MG63 (cell line): ENCODE data around the gene GPHN. TPM values are rescaled to one million over a fixed set of nuclear protein-coding genes. Genes with fewer than 3 reads are reported as not detected.
"Not testable (repeated sequence)": the region's sequence is repeated elsewhere in the genome, so short reads cannot be mapped to it uniquely, and the experiment has no call there.

ENCODE experiments used
- DNase-seq: peaks from one replicate; pipeline ENCODE4 v3.0.0-alpha.2; 2020
- H3K27me3 ChIP-seq: fragments of 250-450 bp; sonication (Bioruptor Pico); 2 replicates; pipeline ENCODE4 v1.5.1; 2020; ENCODE audit warnings: mild to moderate bottlenecking, moderate library complexity
- H3K36me3 ChIP-seq: fragments of 250-450 bp; sonication (Bioruptor Pico); 2 replicates; pipeline ENCODE4 v1.5.1; 2020; ENCODE audit warnings: mild to moderate bottlenecking, moderate library complexity
- H3K4me3 ChIP-seq: fragments of 250-450 bp; sonication (Bioruptor Pico); 2 replicates; pipeline ENCODE4 v1.5.1; 2020; ENCODE audit warnings: mild to moderate bottlenecking, moderate library complexity
- H3K9me3 ChIP-seq: fragments of 250-450 bp; sonication (Bioruptor Pico); 2 replicates; pipeline ENCODE4 v1.5.1; 2020; ENCODE audit warnings: mild to moderate bottlenecking, moderate library complexity
- total RNA-seq: library from RNA; depleted of rRNA; stranded (reverse); fragments of >200 nt; shearing (Covaris generic); gene quantifications from 2 replicates; pipeline ENCODE4 v1.2.3, GENCODE V29; 2014; ENCODE audit warnings: low replicate concordance

The GPHN gene
- total RNA-seq, 1 experiment from 2014 or later, result 0.07 TPM

DNA sequence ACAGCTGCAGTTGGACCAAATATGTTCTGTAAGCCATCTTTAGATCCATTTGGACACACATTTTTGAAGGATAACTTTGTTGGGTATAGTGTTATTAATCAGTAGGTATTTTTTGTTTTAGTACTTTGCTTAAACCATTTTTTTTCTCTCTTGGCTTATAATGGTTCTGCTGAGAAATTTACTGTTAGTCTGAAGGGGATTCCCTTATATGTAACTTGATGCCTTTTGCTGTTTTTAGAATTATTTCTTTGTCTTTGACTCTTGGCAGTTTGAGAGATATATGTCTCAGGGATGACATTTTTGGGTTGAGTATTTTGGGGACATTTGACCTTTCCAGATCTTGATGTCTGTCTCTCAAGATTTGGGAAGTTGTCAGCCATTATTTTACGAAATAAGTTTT, 169.8 kb downstream of the GPHN start:
- DNase-seq, result no peak
- Histone ChIP-seq H3K4me3 (no peak overlapping the region), H3K9me3 (no peaks in the 10 kb centered on the region), H3K36me3 (no peaks in the 10 kb centered on the region), H3K27me3 (no peaks in the 10 kb centered on the region)

DNA sequence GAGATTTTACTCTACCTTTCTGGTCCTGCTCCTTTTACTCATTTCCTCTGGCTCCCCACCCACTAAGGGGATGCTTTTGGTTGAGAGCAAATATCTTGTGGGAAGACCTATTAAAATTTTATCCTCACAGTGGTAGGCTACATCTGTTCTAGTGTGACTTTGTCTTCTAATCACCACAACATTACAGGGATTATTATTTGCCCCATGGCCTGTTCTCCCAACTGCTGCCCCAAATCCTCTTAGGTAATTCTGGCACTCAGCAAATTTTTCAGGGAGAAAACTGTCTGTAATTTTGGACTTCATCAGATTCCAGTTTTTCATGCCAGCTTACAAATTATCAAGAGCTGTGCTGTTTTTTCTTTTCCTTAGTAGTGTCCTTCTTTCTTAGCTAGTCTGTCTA, 172.3 kb downstream of the GPHN start:
- H3K36me3 ChIP-seq, result no peaks in the 10 kb centered on the region
- no peaks in the 10 kb centered on the region for H3K27me3 ChIP-seq
- no peak for DNase-seq
- H3K4me3 ChIP-seq, result no peak overlapping the region
- H3K9me3 ChIP-seq, result no peaks in the 10 kb centered on the region

DNA sequence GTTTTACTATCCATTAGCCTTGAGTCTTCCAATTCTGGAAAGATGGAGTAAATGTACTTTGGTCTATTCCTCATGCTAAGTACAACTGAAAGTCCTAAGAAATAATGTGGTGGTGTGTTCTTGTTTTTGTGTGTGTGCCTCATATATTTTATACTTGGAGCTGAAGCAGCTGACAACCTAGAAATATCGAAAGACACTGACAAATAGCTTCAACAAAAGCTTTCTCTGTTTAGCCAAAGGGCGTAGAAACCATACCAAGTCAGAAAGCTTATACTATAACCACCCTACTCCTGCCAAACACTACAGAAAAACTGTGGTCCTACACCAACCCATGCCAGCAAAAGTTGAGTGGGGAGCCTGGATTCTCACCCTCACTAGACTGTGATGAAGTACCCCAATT, 188.4 kb downstream of the GPHN start:
- Histone ChIP-seq H3K9me3 (no peaks in the 10 kb centered on the region), H3K36me3 (no peaks in the 10 kb centered on the region), H3K27me3 (no peaks in the 10 kb centered on the region), H3K4me3 (no peak overlapping the region)
- DNase-seq, result no peak

DNA sequence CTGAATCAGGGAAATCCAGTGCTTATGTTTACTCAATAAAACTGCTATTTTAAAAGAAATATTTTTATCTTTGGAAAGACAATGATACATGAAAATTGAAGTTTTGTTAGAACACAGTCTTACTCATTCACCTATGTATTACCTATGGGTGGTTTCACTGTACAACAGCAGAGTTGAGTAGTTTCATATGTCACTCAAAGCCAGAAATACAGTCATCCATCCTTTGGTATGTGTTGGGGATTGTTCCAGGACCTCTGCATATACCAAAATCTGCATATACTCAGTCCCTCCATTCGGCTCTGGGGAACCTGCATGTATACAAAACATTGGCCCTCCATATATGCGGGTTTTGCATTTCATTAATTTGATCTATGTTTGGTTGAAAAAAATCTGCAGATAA, 190.6 kb downstream of the GPHN start:
- H3K27me3 ChIP-seq, result no peaks in the 10 kb centered on the region
- no peaks in the 10 kb centered on the region for H3K9me3 ChIP-seq
- no peaks in the 10 kb centered on the region for H3K36me3 ChIP-seq
- DNase-seq, result no peak
- no peak overlapping the region for H3K4me3 ChIP-seq

DNA sequence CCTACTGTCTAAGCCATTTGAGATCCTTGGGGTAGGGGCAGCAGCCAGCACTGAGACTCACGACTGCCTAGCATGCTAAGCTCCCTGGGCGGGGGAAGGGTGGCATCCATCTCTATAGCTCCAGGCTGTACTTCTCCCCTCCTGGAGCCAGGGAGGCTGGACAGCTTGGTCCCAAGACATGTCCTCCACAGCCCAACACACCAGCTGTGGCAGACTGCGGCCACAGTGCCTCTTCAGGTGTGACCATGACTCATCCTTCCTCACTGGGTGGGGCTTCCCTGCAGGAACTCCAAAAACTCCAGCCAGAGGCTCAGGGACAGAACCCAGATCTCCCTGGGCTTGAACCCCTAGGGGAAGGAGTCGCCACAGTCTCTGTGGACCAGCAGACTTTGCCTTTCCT, 193.9 kb downstream of the GPHN start:
- Histone ChIP-seq H3K36me3 (no peaks in the 10 kb centered on the region), H3K27me3 (no peaks in the 10 kb centered on the region), H3K9me3 (no peaks in the 10 kb centered on the region), H3K4me3 (no peak overlapping the region)
- DNase-seq, result no peak

DNA sequence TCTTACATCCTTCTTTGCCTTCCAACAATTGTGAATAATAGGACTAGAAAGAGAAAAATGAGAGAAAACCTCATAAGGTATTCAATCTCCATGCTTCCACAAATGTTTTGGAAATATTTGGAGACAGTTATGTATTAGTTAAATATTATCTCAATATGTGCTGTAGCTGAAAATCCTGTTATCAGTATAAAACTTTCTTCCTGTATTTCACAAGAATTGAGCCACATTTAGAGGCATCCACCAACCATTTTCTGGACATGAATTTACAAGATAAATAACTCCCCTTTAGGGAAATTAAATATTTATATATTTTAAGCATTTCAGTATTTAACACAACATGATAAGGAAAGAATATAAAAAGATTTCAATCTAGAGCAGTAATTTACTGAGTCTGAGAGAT, 200.3 kb downstream of the GPHN start:
- Histone ChIP-seq H3K9me3 (no peaks in the 10 kb centered on the region), H3K36me3 (no peaks in the 10 kb centered on the region), H3K27me3 (no peaks in the 10 kb centered on the region), H3K4me3 (no peak overlapping the region)
- DNase-seq, result no peak

DNA sequence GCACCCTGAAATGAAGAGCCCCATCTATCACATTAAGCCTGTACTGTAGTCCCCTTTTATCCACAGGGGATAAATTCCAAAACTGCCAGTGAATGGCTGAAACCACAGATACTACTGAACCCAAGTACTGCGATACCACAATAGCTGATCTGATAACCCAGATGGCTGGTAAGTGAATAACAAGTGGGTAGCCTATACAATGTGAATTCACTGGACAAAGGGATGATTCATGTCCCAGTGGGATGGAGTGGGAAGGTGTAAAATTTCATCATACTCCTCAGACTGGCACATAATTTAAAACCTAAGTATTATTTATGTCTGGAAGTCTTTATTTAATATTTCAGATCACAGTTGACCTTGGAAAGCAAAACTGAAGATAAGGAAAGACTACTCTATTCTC, 201.3 kb downstream of the GPHN start:
- Histone ChIP-seq H3K27me3 (no peaks in the 10 kb centered on the region), H3K9me3 (no peaks in the 10 kb centered on the region), H3K36me3 (no peaks in the 10 kb centered on the region), H3K4me3 (no peak overlapping the region)
- no peak for DNase-seq

DNA sequence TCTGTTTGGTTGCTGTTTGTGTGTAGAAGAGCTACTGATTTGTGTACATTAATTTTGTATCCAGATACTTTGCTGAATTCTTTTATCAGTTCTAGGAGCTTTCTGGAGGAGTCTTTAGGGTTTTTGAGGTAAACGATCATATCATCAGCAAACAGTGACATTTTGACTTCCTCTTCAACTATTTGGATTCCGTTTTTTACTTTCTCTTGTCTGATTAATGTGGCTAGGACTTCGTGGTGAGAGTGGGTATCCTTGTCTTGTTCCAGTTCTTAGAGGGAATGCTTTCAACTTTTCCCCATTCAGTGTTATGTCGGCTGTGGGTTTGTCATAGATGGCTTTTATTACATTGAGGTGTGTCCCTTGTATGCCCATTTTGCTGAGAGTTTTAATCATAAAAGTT, 206.3 kb downstream of the GPHN start:
- H3K27me3 ChIP-seq, H3K4me3 ChIP-seq, DNase-seq, H3K9me3 ChIP-seq, H3K36me3 ChIP-seq: not testable (repeated sequence)

DNA sequence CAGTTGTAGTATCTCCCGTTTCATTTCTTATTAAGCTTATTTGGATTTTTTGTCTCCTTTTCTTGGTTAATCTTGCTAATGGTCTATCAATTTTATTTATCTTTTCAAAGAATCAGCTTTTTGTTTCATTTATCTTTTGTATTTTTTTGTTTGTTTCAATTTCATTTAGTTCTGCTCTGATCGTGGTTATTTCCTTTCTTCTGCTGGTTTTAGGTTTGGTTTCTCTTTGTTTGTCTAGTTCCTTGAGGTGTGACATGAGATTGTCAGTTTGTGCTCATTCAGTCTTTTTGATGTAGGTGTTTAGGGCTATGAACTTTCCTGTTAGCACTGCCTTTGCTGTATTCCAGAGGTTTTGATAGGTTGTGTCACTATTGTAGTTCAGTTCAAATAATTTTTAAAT, 207.4 kb downstream of the GPHN start:
- not testable (repeated sequence) for H3K27me3 ChIP-seq, H3K36me3 ChIP-seq, DNase-seq, H3K4me3 ChIP-seq, H3K9me3 ChIP-seq

DNA sequence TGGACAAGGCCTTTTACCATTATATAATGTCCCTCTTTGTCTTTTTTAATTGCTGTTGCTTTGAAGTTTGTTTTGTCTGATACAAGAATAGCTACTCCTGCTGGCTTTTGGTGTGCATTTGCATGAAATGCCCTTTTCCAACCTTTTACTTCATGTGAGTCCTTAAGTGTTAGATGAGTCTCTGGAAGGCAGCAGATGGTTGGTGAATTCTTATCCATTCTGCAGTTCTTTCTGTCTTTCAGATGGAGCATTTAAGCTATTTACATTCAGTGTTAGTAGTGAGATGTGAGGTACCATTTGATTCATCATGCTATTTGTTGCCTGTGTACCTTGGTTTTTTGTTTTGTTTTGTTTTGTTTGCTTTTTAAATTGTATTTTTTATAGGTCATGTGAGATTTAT, 208.3 kb downstream of the GPHN start:
- H3K4me3 ChIP-seq, result no peak overlapping the region
- H3K9me3 ChIP-seq, result no peaks in the 10 kb centered on the region

DNA sequence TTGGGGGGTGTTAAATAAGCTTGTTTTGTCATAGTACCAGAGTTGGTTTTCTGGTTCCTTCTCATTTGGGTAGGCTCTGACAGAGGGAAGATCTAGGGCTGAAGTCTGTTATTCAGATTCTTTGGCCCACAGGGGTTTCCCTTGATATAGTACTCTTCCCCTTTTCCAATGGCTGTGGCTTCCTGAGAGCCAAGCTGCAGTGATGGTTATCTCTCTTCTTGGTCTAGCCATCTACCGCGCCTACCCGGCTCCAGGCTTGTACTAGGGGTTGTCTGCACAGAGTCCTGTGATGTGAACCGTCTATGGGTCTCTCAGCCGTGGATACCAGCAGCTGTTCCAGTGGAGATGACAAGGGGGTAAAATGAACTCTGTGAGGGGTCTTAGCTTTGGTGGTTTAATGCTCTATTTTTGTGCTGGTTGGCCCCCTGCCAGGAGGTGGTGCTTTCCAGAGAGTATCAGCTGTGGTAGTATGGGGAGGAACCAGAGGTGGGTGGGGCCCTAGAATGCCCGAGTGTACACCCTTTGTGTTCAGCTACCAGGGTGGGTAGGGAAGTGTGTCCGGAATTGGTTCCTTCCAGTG, 209.7 kb downstream of the GPHN start:
- Histone ChIP-seq H3K36me3 (no peaks in the 10 kb centered on the region), H3K9me3 (no peaks in the 10 kb centered on the region), H3K4me3 (no peak overlapping the region), H3K27me3 (no peaks in the 10 kb centered on the region)
- no peak for DNase-seq

More for the DNA sequence above, 208.3 kb downstream of the GPHN start:
- Histone ChIP-seq H3K36me3 (no peaks in the 10 kb centered on the region), H3K27me3 (no peaks in the 10 kb centered on the region)
- no peak for DNase-seq

DNA sequence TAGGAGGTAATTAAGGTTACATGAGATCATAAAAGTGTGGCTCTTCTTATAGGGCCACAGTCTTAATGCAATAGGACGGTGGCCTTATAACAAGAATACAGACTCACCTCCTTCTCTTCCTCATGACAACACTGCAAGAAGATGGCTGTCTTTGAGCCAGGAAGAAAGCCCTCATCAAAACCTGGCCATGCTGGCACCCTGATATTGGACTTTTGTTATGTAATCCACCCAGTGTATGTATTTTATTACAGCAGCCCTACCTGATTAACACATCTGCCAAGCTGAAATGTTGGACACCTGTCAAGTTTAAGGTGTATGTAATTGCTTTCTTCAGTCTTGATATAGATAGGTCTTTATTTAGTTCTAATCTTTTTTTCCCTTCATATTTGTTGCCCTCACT, 217.0 kb downstream of the GPHN start:
- DNase-seq, result no peak
- Histone ChIP-seq H3K27me3 (no peaks in the 10 kb centered on the region), H3K36me3 (no peaks in the 10 kb centered on the region), H3K9me3 (no peaks in the 10 kb centered on the region), H3K4me3 (no peak overlapping the region)

DNA sequence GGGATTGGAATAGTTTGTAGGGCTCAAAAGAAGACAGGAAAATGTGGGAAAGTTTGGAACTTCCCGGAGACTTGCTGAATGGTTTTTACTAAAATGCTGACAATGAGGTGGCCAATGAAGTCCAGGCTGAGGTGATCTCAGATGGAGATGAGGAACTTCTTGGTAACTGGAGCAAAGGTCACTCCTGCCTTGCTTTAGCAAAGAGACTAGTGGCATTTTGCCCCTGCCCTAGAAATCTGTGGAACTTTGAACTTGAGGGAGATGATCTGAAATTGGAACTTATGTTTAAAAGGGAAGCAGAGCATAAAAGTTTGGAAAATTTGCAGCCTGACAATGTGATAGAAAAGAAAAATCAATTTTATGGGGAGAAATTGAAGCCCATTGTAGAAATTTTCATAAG, 223.4 kb downstream of the GPHN start:
- not testable (repeated sequence) for H3K36me3 ChIP-seq, H3K9me3 ChIP-seq, H3K4me3 ChIP-seq

DNA sequence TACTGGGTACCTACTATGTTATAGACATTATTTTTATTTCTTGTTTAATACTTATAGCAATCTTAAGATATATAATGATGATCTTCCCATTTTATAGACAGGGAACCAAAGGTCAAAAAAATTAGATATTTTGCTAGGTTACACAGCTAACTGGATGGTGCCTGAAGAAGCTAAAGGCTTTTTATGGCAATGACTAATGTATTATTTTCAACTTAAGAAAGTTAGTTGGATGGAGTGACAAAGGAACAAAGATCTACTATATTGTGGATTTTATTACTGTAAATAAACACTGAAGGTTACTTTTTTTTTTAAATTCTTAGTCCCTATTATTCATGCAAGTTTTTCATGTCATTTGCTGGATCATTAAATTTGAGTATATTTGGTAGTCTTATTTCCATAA, 227.9 kb downstream of the GPHN start:
- no peaks in the 10 kb centered on the region for H3K27me3 ChIP-seq
- no peaks in the 10 kb centered on the region for H3K9me3 ChIP-seq
- no peaks in the 10 kb centered on the region for H3K36me3 ChIP-seq
- H3K4me3 ChIP-seq, result no peak overlapping the region
- no peak for DNase-seq

More for the DNA sequence above, 223.4 kb downstream of the GPHN start:
- not testable (repeated sequence) for H3K27me3 ChIP-seq, DNase-seq

DNA sequence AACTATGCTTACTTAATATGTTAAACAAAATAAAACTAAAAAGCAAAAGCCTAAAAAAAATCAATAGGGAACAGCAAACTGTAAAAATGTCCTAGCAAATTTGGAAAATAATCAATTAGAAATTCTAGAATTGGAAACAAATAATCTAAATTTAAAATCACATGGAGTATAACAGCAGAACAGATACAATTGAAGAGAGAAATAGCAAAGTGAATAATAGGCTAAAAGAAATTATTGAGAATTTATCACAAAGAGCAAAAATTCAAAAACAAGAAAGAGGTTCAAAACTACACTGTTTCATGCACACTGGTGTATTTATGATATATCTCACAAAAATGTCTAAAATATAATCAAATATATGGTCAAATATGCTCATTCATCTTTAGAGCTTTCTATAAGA, 231.9 kb downstream of the GPHN start:
- H3K9me3 ChIP-seq, result no peaks in the 10 kb centered on the region
- H3K4me3 ChIP-seq, result no peak overlapping the region
- H3K36me3 ChIP-seq, result no peaks in the 10 kb centered on the region
- no peaks in the 10 kb centered on the region for H3K27me3 ChIP-seq
- no peak for DNase-seq

DNA sequence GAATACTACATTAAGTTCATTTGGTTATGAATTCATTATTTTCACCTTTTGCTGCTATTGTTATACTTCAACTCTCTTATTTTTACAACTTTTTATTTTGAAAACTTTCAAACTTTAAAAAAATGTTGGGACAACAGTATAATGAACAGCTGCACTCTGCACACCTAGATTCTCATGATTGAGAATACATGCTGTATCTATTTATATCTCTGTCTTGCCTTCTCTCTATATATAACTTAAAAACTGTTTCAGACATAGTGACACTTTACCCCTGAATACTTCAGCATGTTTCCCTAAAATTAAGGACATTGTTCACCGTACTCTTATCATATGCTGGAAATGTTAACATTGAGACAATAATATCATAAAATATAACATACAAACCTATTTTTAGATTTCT, 237.1 kb downstream of the GPHN start:
- Histone ChIP-seq H3K4me3 (no peak overlapping the region), H3K27me3 (no peaks in the 10 kb centered on the region), H3K9me3 (no peaks in the 10 kb centered on the region), H3K36me3 (no peaks in the 10 kb centered on the region)
- DNase-seq, result no peak

DNA sequence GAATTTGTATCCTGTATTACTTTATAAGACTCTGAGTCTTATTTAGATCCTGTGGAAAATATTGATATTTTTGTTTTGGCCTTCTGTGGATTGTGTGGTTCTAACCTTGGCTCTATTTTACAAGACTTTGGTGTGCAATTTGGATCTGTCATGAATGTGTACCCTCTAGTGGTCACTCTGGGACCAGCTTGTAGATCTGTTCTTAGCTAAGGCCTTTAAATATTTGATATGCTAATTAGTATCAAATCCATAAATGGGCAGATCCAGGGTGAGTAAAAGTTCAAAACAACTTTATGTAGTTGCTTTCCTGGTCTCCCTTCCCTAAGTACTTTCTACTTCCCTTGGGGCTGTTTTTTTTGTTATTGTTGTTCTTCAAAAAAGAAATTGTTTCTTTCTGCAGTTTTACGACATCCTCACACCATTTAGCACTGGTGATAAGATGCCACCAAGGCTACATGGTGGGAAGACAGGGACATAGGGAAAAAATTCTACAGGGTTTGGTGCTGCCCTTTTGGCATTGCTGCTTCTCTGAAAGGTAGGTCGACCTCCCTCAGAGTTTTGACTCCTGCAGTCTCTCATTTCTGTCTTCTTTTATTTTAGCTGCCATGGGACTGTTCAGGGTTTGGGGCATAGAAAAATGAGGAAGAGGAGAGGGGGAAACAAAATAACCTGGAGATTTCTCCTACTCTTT, 238.5 kb downstream of the GPHN start:
- DNase-seq, result no peak
- Histone ChIP-seq H3K36me3 (no peaks in the 10 kb centered on the region), H3K4me3 (no peak overlapping the region), H3K9me3 (no peaks in the 10 kb centered on the region), H3K27me3 (no peaks in the 10 kb centered on the region)

DNA sequence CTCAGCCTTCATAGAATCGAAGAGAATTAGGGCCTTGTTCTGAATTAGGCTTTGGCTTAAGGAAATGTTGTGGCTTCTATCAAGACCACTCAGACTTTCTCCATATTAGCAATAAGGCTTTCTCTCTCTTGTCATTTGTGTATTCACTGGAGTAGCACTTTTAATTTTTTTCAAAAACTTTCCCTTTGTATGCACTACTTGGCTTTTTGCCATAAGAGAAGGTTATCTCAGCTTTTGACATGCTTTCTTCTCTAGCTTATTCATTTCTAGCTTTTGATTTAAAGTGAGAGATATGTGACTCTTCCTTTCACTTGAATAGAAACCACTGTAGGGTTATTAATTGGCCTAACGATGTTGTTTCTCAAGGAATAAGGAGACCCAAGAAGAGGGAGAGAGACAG, 244.2 kb downstream of the GPHN start:
- Histone ChIP-seq H3K4me3 (no peak overlapping the region), H3K27me3 (no peaks in the 10 kb centered on the region), H3K9me3 (no peaks in the 10 kb centered on the region), H3K36me3 (no peaks in the 10 kb centered on the region)
- no peak for DNase-seq
